Vagina (tissue), 2 donors: ENCODE data around the gene SARDH.

Experiments
- CTCF ChIP-seq, 3 experiments: fragments of 450-650 bp in 2 of 3; fragments of 200-600 bp in 1 of 3; sonication (generic) in 1 of 3; IDR thresholded peaks; one replicate each; pipeline ENCODE4 v1.5.1; 2017 to 2019; ENCODE audit warnings: antibody characterized with exemption in 3 of 3, mild to moderate bottlenecking in 2 of 3, moderate library complexity in 2 of 3
- POLR2A ChIP-seq, 2 donors: fragments of 450-650 bp; IDR thresholded peaks; one replicate each; pipeline ENCODE4 v1.6.1; 2017; ENCODE audit warnings: antibody characterized with exemption in 2 of 2, mild to moderate bottlenecking in 2 of 2, moderate library complexity in 2 of 2

DNA sequence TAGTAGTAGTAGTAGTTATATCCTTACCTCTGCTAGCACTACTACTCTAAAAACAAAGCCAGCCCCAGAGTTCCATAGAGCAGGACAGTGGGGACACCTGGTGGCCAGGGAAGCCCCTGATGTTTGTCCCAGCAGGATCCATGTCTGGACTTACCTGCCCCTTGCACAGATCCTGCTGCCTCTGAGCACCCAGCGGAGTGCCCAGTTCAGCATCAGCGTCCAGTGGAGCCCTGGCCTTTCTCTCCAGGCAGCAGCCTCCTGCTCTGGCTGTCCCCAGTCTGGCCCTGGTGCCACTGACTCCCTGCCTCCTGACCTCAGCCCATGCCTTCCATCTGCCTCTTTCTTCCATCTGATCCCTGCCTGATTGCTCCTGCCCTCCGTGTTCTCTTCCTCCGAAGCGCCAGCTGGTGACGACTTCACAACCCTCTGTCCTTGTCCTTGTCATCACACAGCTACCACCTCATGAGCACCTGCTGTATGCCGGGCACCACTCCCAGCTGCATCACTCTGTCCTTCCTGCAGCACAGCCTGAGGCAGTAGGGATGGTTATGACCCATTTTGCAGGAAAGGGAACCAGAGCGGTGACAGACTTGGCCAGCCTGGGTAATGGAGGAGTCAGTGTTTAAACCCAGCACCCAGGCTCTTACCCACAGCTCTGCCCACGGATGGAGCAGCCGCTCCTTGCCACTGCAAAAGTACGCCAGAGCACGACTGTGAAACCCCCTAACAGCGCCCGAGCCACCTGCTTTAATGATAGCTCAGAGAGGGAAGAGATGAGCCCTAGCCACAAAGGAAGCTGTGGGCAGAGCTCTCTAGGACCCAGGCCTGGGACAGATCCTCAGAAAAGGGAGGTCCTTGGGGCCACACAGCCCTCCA, 11.5 kb downstream of the SARDH start:
- TF ChIP-seq CTCF (IDR thresholded peaks at IDR 0.05): peak in 1 of 3 experiments; percentile 36
- TF ChIP-seq POLR2A (IDR thresholded peaks at IDR 0.05): no peak
